Activated CD4-positive, alpha-beta T cell treated with anti-CD3 and anti-CD28 coated beads, Interleukin-2, amount 10 ng/mL, durations not matched to agents 7 days and 5 days (primary cell): ENCODE measurements around the gene HELZ2. TPM values are rescaled to one million over a fixed set of nuclear protein-coding genes. Genes with fewer than 3 reads are reported as not detected.

ENCODE experiments used
- CTCF ChIA-PET: fragments of 350-600 bp; sonication (Branson Sonifier 250); formaldehyde crosslinking; loops from one replicate; lab custom pipeline; 2021; ENCODE audit warnings: antibody characterized with exemption; lab: Charles Lee
- POLR2A ChIA-PET: fragments of 350-600 bp; sonication (Branson Sonifier 250); formaldehyde crosslinking; loops from one replicate; lab custom pipeline; 2021; ENCODE audit warnings: antibody characterized with exemption; lab: Charles Lee
- DNase-seq: peaks from one replicate; pipeline ENCODE4 v3.0.0-alpha.2; 2020
- H3K27ac Mint-ChIP-seq: one replicate; pipeline ENCODE4 v1.8.0; 2021; ENCODE audit warnings: mild to moderate bottlenecking, moderate library complexity, mixed read lengths
- H3K27me3 Mint-ChIP-seq: one replicate; pipeline ENCODE4 v1.8.0; 2021; ENCODE audit warnings: mixed read lengths
- H3K36me3 Mint-ChIP-seq: one replicate; pipeline ENCODE4 v1.8.0; 2021; ENCODE audit warnings: low read depth, mixed read lengths
- H3K4me1 Mint-ChIP-seq: one replicate; pipeline ENCODE4 v1.8.0; 2021; ENCODE audit warnings: mixed read lengths
- H3K4me3 Mint-ChIP-seq: one replicate; pipeline ENCODE4 v1.8.0; 2021; ENCODE audit warnings: mild to moderate bottlenecking, moderate library complexity, mixed read lengths
- H3K9me3 Mint-ChIP-seq: one replicate; pipeline ENCODE4 v1.8.0; 2021; ENCODE audit warnings: mixed read lengths
- total RNA-seq, 2 experiments: library from RNA; stranded (reverse); gene quantifications; one replicate each; pipeline ENCODE4 v1.2.3, GENCODE V29; 2021

The HELZ2 gene
- total RNA-seq, 2 experiments from 2014 or later = 95.5 to 107 TPM

DNA sequence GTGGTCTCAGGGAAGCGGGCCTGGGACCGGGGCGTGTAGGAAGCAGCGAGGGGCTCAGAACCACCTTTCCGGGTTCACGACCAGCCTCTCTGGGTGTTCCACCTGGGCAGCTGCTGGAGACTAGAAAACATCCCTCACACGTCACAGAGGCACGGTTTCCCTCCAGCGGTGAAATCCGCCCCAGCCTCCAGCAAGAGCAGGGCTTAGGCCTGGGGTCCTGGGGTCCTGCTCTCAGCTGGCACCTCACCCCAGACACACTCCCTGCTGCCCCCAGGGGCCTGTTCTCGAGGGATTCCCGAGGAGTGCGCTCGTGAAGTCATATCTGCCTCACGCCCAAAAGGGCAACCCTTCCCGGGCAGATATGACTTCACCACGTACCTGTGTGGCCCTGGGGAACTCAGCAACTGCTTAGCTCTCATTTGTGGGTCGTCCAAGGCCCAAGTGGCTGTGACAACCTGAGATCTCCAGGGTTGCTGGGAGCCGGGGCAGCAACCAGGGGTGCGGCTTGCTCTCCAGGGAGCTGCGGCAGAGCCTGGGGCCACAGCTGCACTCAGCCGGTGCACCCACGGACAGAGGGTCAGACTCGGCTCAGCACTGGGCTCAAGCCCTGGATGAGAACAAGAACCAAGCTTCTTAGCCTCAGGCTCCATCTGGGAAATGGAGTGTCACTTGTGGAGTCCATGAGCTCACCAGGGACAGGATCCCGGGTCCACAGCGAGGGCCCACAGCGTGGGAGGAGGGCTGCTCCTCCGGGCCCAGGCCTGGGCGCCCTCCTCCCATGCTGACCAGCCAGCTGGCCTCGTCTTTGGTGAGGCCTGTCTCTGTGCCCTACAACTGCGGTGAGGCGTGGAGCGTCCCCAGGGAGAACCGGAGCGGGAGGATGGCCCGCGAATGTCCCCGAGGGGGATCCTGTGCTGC is 19.4 kb downstream of the HELZ2 start:
- Mint-ChIP-seq H3K36me3 (peaks cover 8% of the 10 kb centered on the region), H3K9me3 (no peaks in the 10 kb centered on the region), H3K27ac (no peak overlapping the region), H3K4me3 (peak overlapping the region; percentile 32), H3K27me3 (peaks cover 6% of the 10 kb centered on the region), H3K4me1 (peaks cover 17% of the 10 kb centered on the region)
- no peak for DNase-seq
- ChIA-PET CTCF (interaction anchor here (1.1 to 1.4 kb wide), 5 partner anchors 11 to 20 kb away, joined by 3 to 10 read pairs (median 4); partner anchors contain the start of genes HELZ2 and PTK6), POLR2A (no interaction called here)

GRCh38 chr20:63553933-63554290 is 20.1 kb downstream of the HELZ2 start, which contains the start of gene FNDC11:
TSS of gene FNDC11 (plus strand) at chr20:63554159. CDS start at chr20:63555664, 1,505 bp downstream.
- H3K4me3 Mint-ChIP-seq = peak within 1 kb of the TSS; percentile 41
- ChIA-PET CTCF (interaction anchor here (1.3 to 1.4 kb wide), 2 partner anchors 12 to 16 kb away, joined by 4 to 10 read pairs; partner anchors contain the start of gene PTK6), POLR2A (no interaction called here)
- peak within 1 kb of the TSS; percentile 90 for H3K27ac Mint-ChIP-seq
- DNase-seq = no peak
- peaks cover 11% of the 10 kb centered on the region for H3K27me3 Mint-ChIP-seq
- peaks cover 17% of the 10 kb centered on the region for H3K4me1 Mint-ChIP-seq
- no peaks in the 10 kb centered on the region for H3K9me3 Mint-ChIP-seq
- H3K36me3 Mint-ChIP-seq = peaks cover 5% of the 10 kb centered on the region

DNA sequence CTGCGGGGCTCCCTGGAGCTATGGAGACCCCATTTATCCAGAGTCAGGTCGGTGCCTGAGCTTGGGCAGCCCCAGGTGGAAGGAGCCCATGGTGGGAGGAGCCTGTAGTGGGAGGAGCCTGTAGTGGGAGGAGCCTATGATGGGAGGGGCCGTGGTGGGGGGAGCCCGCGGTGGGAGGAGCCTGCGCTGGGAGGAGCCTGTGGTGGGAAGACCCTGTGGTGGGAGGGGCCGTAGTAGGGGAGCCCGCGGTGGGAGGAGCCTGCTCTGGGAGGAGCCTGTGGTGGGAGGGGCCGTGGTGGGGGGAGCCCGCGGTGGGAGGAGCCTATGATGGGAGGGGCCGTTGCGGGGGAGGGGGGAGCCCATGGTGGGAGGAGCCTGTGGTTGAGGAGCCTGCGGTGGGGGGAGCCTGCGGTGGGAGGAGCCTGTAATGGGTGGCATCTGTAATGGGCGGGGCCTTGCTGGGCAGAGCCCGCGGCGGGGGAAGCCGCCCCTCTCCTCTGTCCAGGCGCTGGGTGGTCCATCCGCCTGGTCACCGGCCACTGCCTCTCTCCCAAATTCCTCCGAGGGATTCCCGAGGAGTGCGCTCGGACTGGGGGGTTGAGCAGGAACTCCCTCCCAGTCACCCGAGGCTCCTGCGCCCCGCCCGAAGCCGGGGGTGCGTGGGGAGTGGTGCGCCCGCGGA is 20.6 kb downstream of the HELZ2 start:
- Mint-ChIP-seq H3K4me3 (peak overlapping the region; percentile 41), H3K27me3 (peaks cover 14% of the 10 kb centered on the region), H3K36me3 (peaks cover 2% of the 10 kb centered on the region), H3K4me1 (peaks cover 17% of the 10 kb centered on the region), H3K27ac (peak overlapping the region; percentile 90), H3K9me3 (no peaks in the 10 kb centered on the region)
- DNase-seq = peak; percentile 81
- CTCF ChIA-PET = interaction anchor here (0.6 to 4.7 kb wide), 5 partner anchors 11 to 409 kb away, joined by 3 to 41 read pairs (median 4); partner anchors contain the start of gene PTK6
- POLR2A ChIA-PET = no interaction called here

GRCh38 chr20:63552481-63553249 is 21.4 kb downstream of the HELZ2 start:
- H3K4me3 Mint-ChIP-seq = peak overlapping the region; percentile 41

GRCh38 chr20:63551068-63551467 is 23.0 kb downstream of the HELZ2 start:
- DNase-seq = no peak
- H3K4me3 Mint-ChIP-seq = no peak overlapping the region
- H3K27ac Mint-ChIP-seq = no peak overlapping the region
- POLR2A ChIA-PET = no interaction called here
- H3K36me3 Mint-ChIP-seq = no peaks in the 10 kb centered on the region
- CTCF ChIA-PET = interaction anchor here (0.7 to 4.7 kb wide), 3 partner anchors 12 to 120 kb away, joined by 3 to 41 read pairs (median 5); partner anchors contain the start of gene PTK6
- no peaks in the 10 kb centered on the region for H3K9me3 Mint-ChIP-seq
- peaks cover 17% of the 10 kb centered on the region for H3K4me1 Mint-ChIP-seq
- H3K27me3 Mint-ChIP-seq = peaks cover 14% of the 10 kb centered on the region

More at GRCh38 chr20:63552481-63553249, 21.4 kb downstream of the HELZ2 start:
- Mint-ChIP-seq H3K27me3 (peaks cover 14% of the 10 kb centered on the region), H3K9me3 (no peaks in the 10 kb centered on the region), H3K27ac (peak overlapping the region; percentile 90), H3K4me1 (peaks cover 17% of the 10 kb centered on the region), H3K36me3 (no peaks in the 10 kb centered on the region)
- peak; percentile 71 for DNase-seq
- ChIA-PET CTCF (interaction anchor here (0.6 to 4.7 kb wide), 5 partner anchors 10 to 410 kb away, joined by 3 to 41 read pairs (median 4); partner anchors contain the start of gene PTK6), POLR2A (no interaction called here)

- no peak for DNase-seq
- Mint-ChIP-seq H3K36me3 (no peaks in the 10 kb centered on the region), H3K4me3 (no peak overlapping the region), H3K4me1 (peaks cover 17% of the 10 kb centered on the region), H3K27ac (no peak overlapping the region), H3K27me3 (peaks cover 14% of the 10 kb centered on the region), H3K9me3 (no peaks in the 10 kb centered on the region)
- CTCF ChIA-PET = interaction anchor here (0.5 to 4.7 kb wide), 2 partner anchors 12 to 567 kb away, joined by 3 to 41 read pairs; partner anchors contain the start of gene PTK6
- POLR2A ChIA-PET = no interaction called here
Observed at GRCh38 chr20:63549679-63550282, 24.3 kb downstream of the HELZ2 start.

DNA sequence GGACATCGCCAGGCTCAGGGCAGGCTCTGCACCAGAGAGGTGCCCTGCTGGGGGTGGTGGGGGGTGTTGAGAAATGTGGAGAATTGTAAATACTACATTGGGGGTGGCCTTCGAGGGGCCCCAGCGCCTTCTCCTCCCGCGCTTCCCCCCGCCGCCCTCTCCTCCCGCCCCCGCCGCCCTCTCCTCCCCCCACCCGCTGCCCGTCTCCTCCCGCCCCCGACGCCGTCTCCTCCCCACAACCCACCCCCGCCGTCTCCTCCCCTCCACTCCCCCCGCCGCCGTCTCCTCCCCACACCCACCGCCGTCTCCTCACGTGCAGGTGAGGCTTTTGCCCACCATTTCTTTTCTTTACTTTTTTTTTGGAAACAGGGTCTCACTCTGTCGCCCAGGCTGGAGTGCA is 25.0 kb downstream of the HELZ2 start:
- no peak overlapping the region for H3K4me3 Mint-ChIP-seq
- no peak for DNase-seq
- H3K4me1 Mint-ChIP-seq = peaks cover 16% of the 10 kb centered on the region
- H3K27me3 Mint-ChIP-seq = peaks cover 14% of the 10 kb centered on the region
- CTCF ChIA-PET = interaction anchor here (4.7 kb wide), 1 partner anchor 11 kb away, joined by 41 read pairs; the partner anchor contains the start of gene PTK6
- H3K9me3 Mint-ChIP-seq = no peaks in the 10 kb centered on the region
- H3K27ac Mint-ChIP-seq = no peak overlapping the region
- no peaks in the 10 kb centered on the region for H3K36me3 Mint-ChIP-seq
- POLR2A ChIA-PET = no interaction called here

GRCh38 chr20:63548542-63548941 is 25.5 kb downstream of the HELZ2 start:
- Mint-ChIP-seq H3K4me3 (no peak overlapping the region), H3K27me3 (peaks cover 14% of the 10 kb centered on the region), H3K4me1 (peaks cover 16% of the 10 kb centered on the region), H3K27ac (no peak overlapping the region), H3K9me3 (no peaks in the 10 kb centered on the region), H3K36me3 (no peaks in the 10 kb centered on the region)
- ChIA-PET POLR2A (no interaction called here), CTCF (no interaction called here)
- no peak for DNase-seq

DNA sequence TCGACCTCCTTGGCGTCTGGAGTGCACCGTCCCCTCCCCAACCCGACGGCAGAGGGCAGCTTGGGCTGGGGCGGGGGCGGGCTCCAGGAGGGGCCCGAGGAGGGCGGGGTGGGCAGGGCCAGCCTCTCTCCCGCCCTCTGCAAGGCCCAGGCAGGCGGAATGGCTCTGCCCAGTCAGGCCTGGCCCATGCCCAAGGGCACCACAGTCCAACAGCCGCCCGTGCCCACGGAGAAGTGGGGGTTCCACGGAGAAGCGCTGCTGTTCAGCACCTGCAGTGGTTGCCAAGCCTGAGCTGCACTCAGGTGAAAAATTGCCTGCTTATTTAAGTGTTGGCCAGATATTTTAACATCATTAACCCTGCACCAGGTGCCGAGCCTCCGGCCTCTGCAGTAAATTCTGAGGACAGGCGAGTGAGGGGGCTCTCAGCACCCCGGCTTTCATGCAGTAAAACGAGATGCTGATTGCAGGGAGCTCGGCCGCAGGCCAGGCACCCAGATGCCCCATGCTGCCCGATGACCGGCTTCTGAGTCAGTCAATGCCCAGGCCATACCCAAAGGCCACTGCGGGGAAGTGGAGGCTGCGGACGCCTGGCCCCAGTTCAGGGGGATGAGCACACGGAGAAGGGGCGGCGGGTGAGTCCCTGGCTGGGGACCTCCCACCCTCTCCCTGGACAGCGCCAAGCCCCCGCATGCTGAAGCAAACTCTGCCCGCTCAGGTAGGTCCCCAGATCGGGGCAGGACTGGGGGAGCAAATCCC is 26.1 kb downstream of the HELZ2 start, which contains the start of gene SRMS:
TSS of gene SRMS (minus strand) at position 25 of the 756 bp plus-strand sequence. CDS start 286 bp downstream, outside the sequence.
- Mint-ChIP-seq H3K4me1 (peaks cover 10% of the 10 kb centered on the region), H3K27ac (no peak within 1 kb of the TSS), H3K27me3 (peaks cover 14% of the 10 kb centered on the region), H3K36me3 (no peaks in the 10 kb centered on the region), H3K4me3 (no peak within 1 kb of the TSS), H3K9me3 (no peaks in the 10 kb centered on the region)
- ChIA-PET CTCF (interaction anchor here (2.5 kb wide), 1 partner anchor 20 kb away, joined by 7 read pairs; no protein-coding TSS in a partner anchor), POLR2A (no interaction called here)
- no peak for DNase-seq

- Mint-ChIP-seq H3K9me3 (no peaks in the 10 kb centered on the region), H3K27ac (no peak overlapping the region), H3K4me3 (no peak overlapping the region), H3K4me1 (peaks cover 2% of the 10 kb centered on the region), H3K27me3 (peaks cover 14% of the 10 kb centered on the region), H3K36me3 (no peaks in the 10 kb centered on the region)
- POLR2A ChIA-PET = no interaction called here
- CTCF ChIA-PET = interaction anchor here (1.7 to 2.5 kb wide), 2 partner anchors 9 to 21 kb away, joined by 7 to 12 read pairs; partner anchors contain the start of gene PTK6
- no peak for DNase-seq
Observed at GRCh38 chr20:63546956-63547724, 26.9 kb downstream of the HELZ2 start.
